Measurements from ENCODE around the gene TMEM100. TPM values are rescaled to one million over a fixed set of nuclear protein-coding genes. Genes with fewer than 3 reads are reported as not detected.
A peak's percentile ranks its signal among the peaks of the same experiment; 100 is the strongest.

The TMEM100 gene
- total and polyA plus RNA-seq, 2 of the 8 experiments (the other 6 are each of a cell fraction or from before 2014, with no cell fraction given): 0.36 to 0.48 TPM

- TF ChIP-seq RNF2 (IDR thresholded peaks at IDR 0.05; ENCODE audit: borderline replicate concordance, low read depth, low read length, missing control alignments, poor library complexity, severe bottlenecking): no peak
- TF ChIP-seq ATF2 (IDR thresholded peaks at IDR 0.05; ENCODE audit: low read length): no peak
- peak in 2 of 3 experiments; percentile 64 to 68; a peak in 3 of 4 replicates for TF ChIP-seq CTCF (IDR thresholded peaks at IDR 0.05; ENCODE audit: control extremely low read depth in 1 of 3, insufficient read depth in 1 of 3, low read depth in 1 of 3, low read length in 3 of 3)
- TF ChIP-seq BRCA1 (IDR thresholded peaks at IDR 0.05; ENCODE audit: low read depth, low read length): no peak
Measured at GRCh38 chr17:55717898-55718735, 4.5 kb downstream of the TMEM100 start (continued).

All from H1 (cell line).